ENCODE measurements around the gene ZC3H12D. TPM values are rescaled to one million over a fixed set of nuclear protein-coding genes. Genes with fewer than 3 reads are reported as not detected.
A peak's percentile ranks its signal among the peaks of the same experiment; 100 is the strongest.
"Not testable (repeated sequence)": the region's sequence is repeated elsewhere in the genome, so short reads cannot be mapped to it uniquely, and the experiment has no call there.

The ZC3H12D gene
- polyA plus RNA-seq, 3 donors from 2014 or later: not detected

- Mint-ChIP-seq H3K36me3 (peaks cover 0 to 4% (median 0%) of the 10 kb centered on the region in 3 donors), H3K27me3 (ENCODE audit: low read depth in 3 of 3) (peaks cover 1 to 6% (median 5%) of the 10 kb centered on the region in 3 donors), H3K27ac (no peak overlapping the region), H3K4me1 (no peaks in the 10 kb centered on the region), H3K9me3 (no peaks in the 10 kb centered on the region), H3K4me3 (peak overlapping the region in 2 of 5 donors; percentile 27 to 39)
- no peak for DNase-seq
Measured at GRCh38 chr6:149450679-149451375, 34.0 kb downstream of the ZC3H12D start.

GRCh38 chr6:149449831-149450678, 34.8 kb downstream of the ZC3H12D start:
- Mint-ChIP-seq H3K36me3 (peaks cover 0 to 4% (median 0%) of the 10 kb centered on the region in 3 donors), H3K27me3 (ENCODE audit: low read depth in 3 of 3) (peaks cover 1 to 6% (median 5%) of the 10 kb centered on the region in 3 donors), H3K4me1 (no peaks in the 10 kb centered on the region), H3K9me3 (no peaks in the 10 kb centered on the region), H3K27ac (no peak overlapping the region), H3K4me3 (peak overlapping the region in 3 of 5 donors; percentile 30 to 39 (median 35))
- DNase-seq: no peak

GRCh38 chr6:149448821-149449453, 35.9 kb downstream of the ZC3H12D start:
- no peak for DNase-seq
- Mint-ChIP-seq H3K4me3 (no peak overlapping the region), H3K9me3 (no peaks in the 10 kb centered on the region), H3K27ac (no peak overlapping the region), H3K27me3 (ENCODE audit: low read depth in 3 of 3) (peaks cover 4 to 6% (median 5%) of the 10 kb centered on the region in 3 donors), H3K4me1 (no peaks in the 10 kb centered on the region), H3K36me3 (peaks cover 0 to 4% (median 0%) of the 10 kb centered on the region in 3 donors)

- no peaks in the 10 kb centered on the region for H3K9me3 Mint-ChIP-seq
- H3K4me1 Mint-ChIP-seq: no peaks in the 10 kb centered on the region
- H3K4me3 Mint-ChIP-seq: no peak overlapping the region
- H3K27me3 Mint-ChIP-seq (ENCODE audit: low read depth in 3 of 3): peaks cover 4 to 7% (median 5%) of the 10 kb centered on the region in 3 donors
- no peak overlapping the region for H3K27ac Mint-ChIP-seq
- DNase-seq: no peak
- H3K36me3 Mint-ChIP-seq: peaks cover 0 to 4% (median 0%) of the 10 kb centered on the region in 3 donors
Measured at GRCh38 chr6:149446791-149447376, 37.9 kb downstream of the ZC3H12D start.

- no peaks in the 10 kb centered on the region for H3K9me3 Mint-ChIP-seq
- peaks cover 4 to 7% (median 5%) of the 10 kb centered on the region in 3 donors for H3K27me3 Mint-ChIP-seq (ENCODE audit: low read depth in 3 of 3)
- H3K36me3 Mint-ChIP-seq: peaks cover 0 to 4% (median 0%) of the 10 kb centered on the region in 3 donors
- no peak for DNase-seq
- H3K4me1 Mint-ChIP-seq: no peaks in the 10 kb centered on the region
- H3K27ac Mint-ChIP-seq: no peak overlapping the region
- no peak overlapping the region for H3K4me3 Mint-ChIP-seq
Measured at GRCh38 chr6:149445573-149445972, 39.2 kb downstream of the ZC3H12D start.

GRCh38 chr6:149445095-149445466, 39.7 kb downstream of the ZC3H12D start:
- H3K27ac Mint-ChIP-seq: no peak overlapping the region
- H3K27me3 Mint-ChIP-seq (ENCODE audit: low read depth in 3 of 3): peaks cover 4 to 7% (median 5%) of the 10 kb centered on the region in 3 donors
- no peaks in the 10 kb centered on the region for H3K4me1 Mint-ChIP-seq
- H3K9me3 Mint-ChIP-seq: no peaks in the 10 kb centered on the region
- H3K4me3 Mint-ChIP-seq: no peak overlapping the region
- H3K36me3 Mint-ChIP-seq: peaks cover 0 to 4% (median 0%) of the 10 kb centered on the region in 3 donors
- DNase-seq: no peak

GRCh38 chr6:149444360-149445094, 40.3 kb downstream of the ZC3H12D start:
- H3K4me1 Mint-ChIP-seq; H3K9me3 Mint-ChIP-seq; DNase-seq; H3K36me3 Mint-ChIP-seq; H3K4me3 Mint-ChIP-seq; H3K27ac Mint-ChIP-seq; H3K27me3 Mint-ChIP-seq (ENCODE audit: low read depth in 3 of 3): not testable (repeated sequence)

- no peaks in the 10 kb centered on the region for H3K4me1 Mint-ChIP-seq
- H3K9me3 Mint-ChIP-seq: no peaks in the 10 kb centered on the region
- no peaks in the 10 kb centered on the region for H3K36me3 Mint-ChIP-seq
- DNase-seq: no peak
- H3K27me3 Mint-ChIP-seq (ENCODE audit: low read depth in 3 of 3): peaks cover 0 to 6% (median 5%) of the 10 kb centered on the region in 3 donors
- no peak overlapping the region for H3K4me3 Mint-ChIP-seq
- H3K27ac Mint-ChIP-seq: no peak overlapping the region
Measured at GRCh38 chr6:149443411-149444181, 41.2 kb downstream of the ZC3H12D start.

- Mint-ChIP-seq H3K36me3 (no peaks in the 10 kb centered on the region), H3K27me3 (ENCODE audit: low read depth in 3 of 3) (peaks cover 0 to 4% (median 4%) of the 10 kb centered on the region in 3 donors), H3K4me1 (peaks cover 0 to 6% of the 10 kb centered on the region in 2 donors), H3K9me3 (no peaks in the 10 kb centered on the region), H3K4me3 (no peak overlapping the region), H3K27ac (no peak overlapping the region)
- DNase-seq: no peak
Measured at GRCh38 chr6:149441740-149442139, 43.1 kb downstream of the ZC3H12D start.

- peaks cover 0 to 6% of the 10 kb centered on the region in 2 donors for H3K4me1 Mint-ChIP-seq
- H3K36me3 Mint-ChIP-seq: no peaks in the 10 kb centered on the region
- peaks cover 0 to 4% (median 2%) of the 10 kb centered on the region in 3 donors for H3K27me3 Mint-ChIP-seq (ENCODE audit: low read depth in 3 of 3)
- no peaks in the 10 kb centered on the region for H3K9me3 Mint-ChIP-seq
- H3K27ac Mint-ChIP-seq: no peak overlapping the region
- no peak overlapping the region for H3K4me3 Mint-ChIP-seq
- DNase-seq: no peak
Measured at GRCh38 chr6:149440735-149441671, 43.8 kb downstream of the ZC3H12D start.

- H3K4me3 Mint-ChIP-seq: no peak overlapping the region
- H3K4me1 Mint-ChIP-seq: peaks cover 0 to 6% of the 10 kb centered on the region in 2 donors
Measured at GRCh38 chr6:149439626-149440025, 45.2 kb downstream of the ZC3H12D start.

GRCh38 chr6:149438855-149439254, 46.0 kb downstream of the ZC3H12D start:
- peaks cover 0 to 5% (median 2%) of the 10 kb centered on the region in 3 donors for H3K27me3 Mint-ChIP-seq (ENCODE audit: low read depth in 3 of 3)
- DNase-seq: no peak
- H3K27ac Mint-ChIP-seq: no peak overlapping the region

More at GRCh38 chr6:149439626-149440025, 45.2 kb downstream of the ZC3H12D start:
- Mint-ChIP-seq H3K27me3 (ENCODE audit: low read depth in 3 of 3) (peaks cover 0 to 6% (median 2%) of the 10 kb centered on the region in 3 donors), H3K27ac (no peak overlapping the region), H3K9me3 (no peaks in the 10 kb centered on the region), H3K36me3 (no peaks in the 10 kb centered on the region)
- DNase-seq: no peak

More at GRCh38 chr6:149438855-149439254, 46.0 kb downstream of the ZC3H12D start:
- no peak overlapping the region for H3K4me3 Mint-ChIP-seq
- H3K36me3 Mint-ChIP-seq: no peaks in the 10 kb centered on the region
- H3K9me3 Mint-ChIP-seq: no peaks in the 10 kb centered on the region
- H3K4me1 Mint-ChIP-seq: peaks cover 0 to 6% of the 10 kb centered on the region in 2 donors

All from immature natural killer cell (primary cell).